ENCODE data around the gene ALX1.

ALX1 gene

GRCh38 chr12:85280165-85280983, at the start of gene ALX1:
TSS of gene ALX1 (plus strand) at chr12:85280220. CDS start at chr12:85280262, 42 bp downstream.
- DNase-seq: peak; percentile 89

- no peak for DNase-seq
These were observed 42.7 kb upstream of the ALX1 start for GRCh38 chr12:85237327-85237726.

GRCh38 chr12:85244561-85244960, 35.5 kb upstream of the ALX1 start:
- no peak for DNase-seq

GRCh38 chr12:85253853-85254252, 26.2 kb upstream of the ALX1 start:
- no peak for DNase-seq

- no peak for DNase-seq
These were observed 22.3 kb upstream of the ALX1 start for GRCh38 chr12:85257671-85258070.

- no peak for DNase-seq
These were observed 19.6 kb upstream of the ALX1 start for GRCh38 chr12:85260447-85260846.

- DNase-seq: no peak
These were observed 19.1 kb upstream of the ALX1 start for GRCh38 chr12:85260896-85261295.

GRCh38 chr12:85266356-85266755, 13.7 kb upstream of the ALX1 start:
- no peak for DNase-seq

GRCh38 chr12:85273381-85274314, 6.4 kb upstream of the ALX1 start:
- peak; percentile 64 for DNase-seq

GRCh38 chr12:85274315-85274651, 5.7 kb upstream of the ALX1 start:
- peak; percentile 54 for DNase-seq

GRCh38 chr12:85275374-85275773, 4.6 kb upstream of the ALX1 start:
- DNase-seq: peak; percentile 75

GRCh38 chr12:85277191-85277590, 2.8 kb upstream of the ALX1 start:
- DNase-seq: peak; percentile 63

- DNase-seq: no peak
These were observed 2.0 kb upstream of the ALX1 start for GRCh38 chr12:85277900-85278597.

- peak; percentile 70 for DNase-seq
These were observed 1.2 kb upstream of the ALX1 start for GRCh38 chr12:85278598-85279448.

GRCh38 chr12:85279449-85280164, 413 bp upstream of the ALX1 start:
- DNase-seq: peak; percentile 78

GRCh38 chr12:85280984-85281630, 1.1 kb downstream of the ALX1 start:
- peak; percentile 72 for DNase-seq

- DNase-seq: peak; percentile 69
These were observed 1.8 kb downstream of the ALX1 start for GRCh38 chr12:85281636-85282312.

GRCh38 chr12:85283560-85283959, 3.5 kb downstream of the ALX1 start:
- peak; percentile 52 for DNase-seq

- DNase-seq: no peak
These were observed 16.3 kb downstream of the ALX1 start for GRCh38 chr12:85296362-85296761.

GRCh38 chr12:85299053-85299452, 19.0 kb downstream of the ALX1 start:
- no peak for DNase-seq
